ENCODE results near the gene CYP4F8.
A peak's percentile ranks its signal among the peaks of the same experiment; 100 is the strongest.

CYP4F8 gene

GRCh38 chr19:15616627-15617270 is 1.7 kb downstream of the CYP4F8 start:
- no peak for DNase-seq

- DNase-seq = no peak
Measured at GRCh38 chr19:15618321-15618720, 3.3 kb downstream of the CYP4F8 start.

DNA sequence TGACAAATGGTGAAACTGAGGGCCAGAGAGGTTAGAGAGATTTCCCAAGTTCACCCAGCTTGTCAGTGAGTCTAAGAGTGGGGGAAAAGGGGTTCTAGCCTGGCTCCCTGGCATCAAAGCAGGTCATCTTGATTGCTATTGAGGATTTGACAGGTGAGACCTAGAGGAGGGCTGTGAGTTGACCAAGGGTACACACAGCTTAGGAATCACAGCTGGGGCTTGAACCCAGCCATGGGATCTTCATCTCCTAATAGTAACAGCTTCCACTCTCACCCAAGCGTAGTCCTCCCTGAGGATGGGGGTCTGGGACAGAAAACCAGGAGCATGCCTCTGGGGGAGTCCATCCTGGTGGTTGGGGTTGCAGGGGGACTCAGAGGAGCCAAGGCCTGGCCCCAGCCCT is 6.8 kb downstream of the CYP4F8 start:
- no peak for DNase-seq

DNA sequence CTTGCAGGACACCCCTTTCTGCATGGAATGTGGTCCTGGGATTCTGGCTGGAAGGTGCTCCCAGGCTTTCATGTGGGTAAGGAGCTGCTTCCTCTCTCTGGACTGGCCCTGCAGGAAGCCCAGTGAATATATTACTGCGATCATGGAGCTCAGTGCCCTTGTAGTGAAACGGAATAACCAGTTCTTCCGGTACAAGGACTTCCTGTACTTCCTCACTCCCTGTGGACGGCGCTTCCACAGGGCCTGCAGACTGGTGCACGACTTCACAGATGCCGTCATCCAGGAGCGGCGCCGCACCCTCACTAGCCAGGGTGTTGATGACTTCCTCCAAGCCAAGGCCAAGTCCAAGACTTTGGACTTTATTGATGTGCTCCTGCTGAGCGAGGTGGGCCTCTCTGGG is 8.0 kb downstream of the CYP4F8 start:
- no peak for DNase-seq

GRCh38 chr19:15623711-15624318 is 8.8 kb downstream of the CYP4F8 start:
- DNase-seq = no peak

DNA sequence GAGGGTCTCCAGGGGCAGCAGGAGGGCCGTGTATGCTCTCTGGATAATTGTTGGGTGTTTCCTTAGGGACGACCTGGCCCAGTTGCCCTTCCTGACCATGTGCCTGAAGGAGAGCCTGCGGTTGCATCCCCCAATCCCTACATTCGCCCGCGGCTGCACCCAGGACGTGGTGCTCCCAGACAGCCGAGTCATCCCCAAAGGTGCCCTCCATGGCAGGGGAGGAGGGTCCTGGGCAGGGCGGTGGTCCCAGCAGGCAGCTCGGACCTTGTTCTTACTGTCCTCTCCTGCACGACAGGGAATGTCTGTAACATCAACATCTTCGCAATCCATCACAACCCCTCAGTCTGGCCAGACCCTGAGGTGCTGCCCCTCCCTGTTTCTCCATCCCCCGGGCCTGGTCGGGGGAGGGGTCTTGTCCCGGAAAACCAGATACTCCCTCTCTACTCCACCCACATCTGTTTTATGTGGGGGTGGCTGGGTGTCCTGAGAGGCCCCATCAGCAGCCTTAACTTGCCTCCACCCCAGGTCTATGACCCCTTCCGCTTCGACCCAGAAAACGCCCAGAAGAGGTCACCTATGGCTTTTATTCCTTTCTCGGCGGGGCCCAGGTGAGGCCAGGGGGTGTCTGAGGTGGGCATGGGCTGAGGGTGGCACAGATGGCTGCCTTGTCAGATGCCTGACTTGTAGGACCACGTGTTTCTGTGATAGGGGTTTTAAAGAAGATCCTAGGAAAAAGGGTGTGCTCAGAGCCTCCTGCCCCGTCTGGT is 13.4 kb downstream of the CYP4F8 start:
- no peak for DNase-seq

DNA sequence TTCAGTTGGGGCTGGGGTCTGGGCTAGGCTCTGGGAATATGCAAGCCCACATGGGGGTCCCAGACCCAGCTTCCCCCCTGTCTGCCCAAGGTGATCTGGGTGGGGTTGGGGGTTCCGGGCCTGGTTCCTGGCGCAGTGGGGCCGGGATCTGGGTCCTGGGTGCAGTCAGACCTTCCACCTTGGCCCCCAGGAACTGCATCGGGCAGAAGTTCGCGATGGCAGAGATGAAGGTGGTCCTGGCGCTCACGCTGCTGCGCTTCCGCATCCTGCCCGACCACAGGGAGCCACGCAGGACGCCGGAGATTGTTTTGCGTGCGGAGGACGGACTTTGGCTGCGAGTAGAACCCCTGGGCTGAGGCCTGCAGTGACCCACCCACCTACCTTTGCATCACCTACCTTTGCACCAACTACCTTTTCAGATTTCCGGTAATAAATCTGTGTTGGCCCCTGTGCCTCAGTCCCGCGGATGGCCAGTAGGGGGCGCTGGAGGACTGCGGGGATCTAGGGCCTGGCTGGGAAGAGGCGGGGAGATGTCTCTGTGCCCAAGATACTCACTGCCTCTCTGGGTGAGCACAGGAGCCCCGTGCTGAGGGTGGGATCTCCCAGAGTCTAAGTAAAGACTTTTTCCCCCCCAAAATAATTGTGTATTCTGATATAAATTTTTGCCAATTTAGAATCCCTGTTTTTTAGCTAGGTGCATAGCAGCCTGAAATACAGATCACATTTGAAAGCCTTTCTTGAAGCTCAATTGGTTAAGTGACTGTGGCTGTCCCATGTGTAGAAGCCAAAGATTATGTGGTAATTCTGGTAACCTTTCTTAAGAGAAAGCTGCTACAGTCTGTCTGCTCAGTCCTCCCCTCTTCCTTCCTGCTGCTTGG is 14.2 kb downstream of the CYP4F8 start:
- DNase-seq = peak; percentile 20

DNA sequence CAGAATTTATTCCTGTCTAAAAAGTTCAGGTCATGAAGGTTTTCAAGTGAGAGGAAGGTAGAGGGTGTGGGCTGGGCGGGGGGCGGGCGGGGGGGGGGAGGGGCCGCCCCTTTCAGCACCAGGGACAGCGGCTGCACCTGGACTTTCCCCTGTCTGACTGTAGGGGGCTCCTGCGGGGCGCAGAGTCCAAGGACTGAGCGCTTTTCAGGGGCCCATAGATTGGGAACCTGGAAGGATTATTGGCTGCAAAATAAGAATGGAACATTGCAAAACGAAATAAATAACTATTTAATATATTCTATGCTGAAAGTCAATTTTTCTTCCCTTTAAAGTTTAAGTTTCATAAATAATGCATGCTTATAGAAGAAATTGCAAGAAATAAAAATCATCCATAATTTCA is 16.8 kb downstream of the CYP4F8 start:
- no peak for DNase-seq

DNA sequence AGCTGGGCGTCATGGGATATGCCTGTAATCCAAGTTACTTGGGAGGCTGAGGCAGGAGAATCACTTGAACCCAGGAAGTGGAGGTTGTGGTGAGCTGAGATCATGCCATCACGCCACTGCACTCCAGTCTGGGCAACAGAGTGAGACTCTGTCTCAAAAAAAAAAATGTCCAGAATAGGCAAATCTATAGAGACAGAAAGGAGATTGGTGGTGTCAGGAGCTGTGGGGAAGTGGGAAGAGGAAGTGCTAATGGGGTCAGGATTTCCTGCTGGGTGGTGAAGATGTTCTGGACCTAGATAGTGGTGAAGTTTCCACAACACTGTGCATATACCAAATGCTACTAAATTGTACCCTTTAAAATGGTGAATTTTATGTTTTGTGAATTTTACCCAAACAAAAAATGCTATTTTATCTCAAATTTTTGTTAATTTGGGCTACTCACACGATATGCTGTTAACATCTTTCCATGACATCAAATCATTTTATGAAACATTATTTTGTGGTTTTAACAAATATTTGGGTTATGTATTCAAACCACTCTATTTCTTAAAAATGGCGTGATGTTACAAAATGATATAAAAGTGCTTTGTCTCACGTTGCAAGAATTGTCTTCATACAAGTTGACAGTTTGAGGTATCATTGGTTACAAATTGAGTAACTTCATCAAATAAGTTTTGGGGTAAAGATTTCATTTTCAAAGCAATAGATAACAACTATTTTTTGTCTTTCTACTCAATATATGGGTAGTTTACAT is 18.2 kb downstream of the CYP4F8 start:
- no peak for DNase-seq

- DNase-seq = no peak
Measured at GRCh38 chr19:15634105-15634504, 19.1 kb downstream of the CYP4F8 start.

GRCh38 chr19:15635016-15635805 is 20.2 kb downstream of the CYP4F8 start:
- no peak for DNase-seq

DNA sequence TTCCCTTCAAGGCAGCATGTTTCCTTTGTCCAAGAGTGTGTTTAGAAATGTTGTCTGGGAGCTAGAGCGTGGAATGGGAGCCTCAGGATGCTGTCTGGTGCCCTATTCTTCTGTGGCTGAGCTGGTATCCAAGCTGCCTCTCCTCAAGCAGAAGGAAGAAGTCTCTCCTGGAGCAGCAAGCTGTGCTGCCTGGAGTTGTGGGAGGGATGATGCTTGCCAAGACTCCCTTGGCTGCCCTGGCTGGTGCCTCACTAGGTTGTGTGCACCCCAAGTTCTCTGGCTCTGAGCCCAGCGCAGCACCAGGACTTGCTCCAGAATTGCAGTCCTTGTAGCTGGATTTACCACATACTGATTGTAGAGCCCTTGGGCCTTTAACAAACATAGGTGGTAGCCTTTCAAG is 21.0 kb downstream of the CYP4F8 start:
- no peak for DNase-seq

- DNase-seq = no peak
Measured at GRCh38 chr19:15639596-15639995, 24.6 kb downstream of the CYP4F8 start.

- DNase-seq = no peak
Measured at GRCh38 chr19:15640294-15640903, 25.4 kb downstream of the CYP4F8 start, which contains the start of gene CYP4F3. TSS of gene CYP4F3 (plus strand) at chr19:15640897. CDS start at chr19:15641416, 519 bp downstream.

DNA sequence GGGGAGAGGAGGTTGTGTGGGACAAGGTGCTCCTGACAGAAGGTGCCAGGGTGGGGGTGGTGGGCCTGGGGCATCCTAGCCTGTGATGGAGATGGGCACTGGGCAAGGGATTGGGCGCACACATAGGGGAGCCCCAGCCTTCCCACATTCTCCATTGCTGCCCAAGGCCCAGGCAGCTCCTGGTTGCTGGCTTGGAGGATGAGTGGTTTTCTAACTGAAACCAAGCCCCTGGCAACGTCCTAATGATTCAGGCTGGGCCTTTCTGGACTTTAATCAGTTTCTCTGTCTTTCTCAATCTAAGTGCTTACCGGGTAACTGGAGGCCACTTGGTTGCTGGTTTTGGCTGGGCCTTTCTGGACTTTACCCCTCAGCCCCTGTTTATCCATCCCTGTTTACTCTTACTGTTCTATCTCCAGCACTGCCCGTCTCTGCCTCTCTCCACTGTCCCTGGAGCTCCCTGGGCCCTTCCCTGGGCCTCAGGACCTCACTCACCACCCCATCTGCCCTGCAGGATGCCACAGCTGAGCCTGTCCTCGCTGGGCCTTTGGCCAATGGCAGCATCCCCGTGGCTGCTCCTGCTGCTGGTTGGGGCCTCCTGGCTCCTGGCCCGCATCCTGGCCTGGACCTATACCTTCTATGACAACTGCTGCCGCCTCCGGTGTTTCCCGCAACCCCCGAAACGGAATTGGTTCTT is 26.0 kb downstream of the CYP4F8 start:
- no peak for DNase-seq

- DNase-seq = no peak
Measured at GRCh38 chr19:15641901-15642491, 27.0 kb downstream of the CYP4F8 start.

DNA sequence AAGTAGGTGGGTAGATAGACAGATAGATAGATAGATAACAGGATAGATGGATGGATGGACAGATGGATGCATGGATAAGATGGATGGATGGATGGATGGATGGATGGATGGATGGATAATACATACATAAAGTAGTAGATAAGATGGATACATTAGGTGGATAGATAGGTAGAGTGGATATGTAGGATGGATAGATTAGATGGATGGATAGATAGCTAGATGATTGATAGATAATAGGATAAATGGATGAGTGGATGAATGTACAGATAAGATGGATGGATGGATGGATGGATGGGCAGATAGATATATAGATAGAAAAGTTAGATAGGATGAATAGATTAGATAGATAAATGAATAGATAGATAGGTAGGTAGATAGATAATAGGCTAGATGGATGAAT is 27.8 kb downstream of the CYP4F8 start:
- no peak for DNase-seq

DNA sequence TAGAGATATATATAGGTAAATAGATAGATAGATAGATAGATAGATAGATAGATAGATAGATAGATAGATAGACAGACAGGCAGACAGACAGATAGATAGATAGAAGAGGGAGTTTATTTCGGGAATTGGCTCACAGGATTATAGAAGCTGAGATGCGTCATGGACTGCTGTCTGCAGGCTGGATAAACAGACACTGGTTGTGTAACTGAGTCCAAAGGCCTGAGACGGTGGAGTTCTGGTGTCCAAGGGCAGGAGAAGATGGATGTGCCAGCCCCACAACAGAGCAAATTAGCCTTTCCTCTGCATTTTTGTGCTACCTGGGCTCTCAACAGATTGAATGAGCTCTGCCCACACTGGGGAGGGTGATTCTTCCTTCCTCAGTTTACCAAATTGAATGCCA is 28.4 kb downstream of the CYP4F8 start:
- DNase-seq = no peak

DNA sequence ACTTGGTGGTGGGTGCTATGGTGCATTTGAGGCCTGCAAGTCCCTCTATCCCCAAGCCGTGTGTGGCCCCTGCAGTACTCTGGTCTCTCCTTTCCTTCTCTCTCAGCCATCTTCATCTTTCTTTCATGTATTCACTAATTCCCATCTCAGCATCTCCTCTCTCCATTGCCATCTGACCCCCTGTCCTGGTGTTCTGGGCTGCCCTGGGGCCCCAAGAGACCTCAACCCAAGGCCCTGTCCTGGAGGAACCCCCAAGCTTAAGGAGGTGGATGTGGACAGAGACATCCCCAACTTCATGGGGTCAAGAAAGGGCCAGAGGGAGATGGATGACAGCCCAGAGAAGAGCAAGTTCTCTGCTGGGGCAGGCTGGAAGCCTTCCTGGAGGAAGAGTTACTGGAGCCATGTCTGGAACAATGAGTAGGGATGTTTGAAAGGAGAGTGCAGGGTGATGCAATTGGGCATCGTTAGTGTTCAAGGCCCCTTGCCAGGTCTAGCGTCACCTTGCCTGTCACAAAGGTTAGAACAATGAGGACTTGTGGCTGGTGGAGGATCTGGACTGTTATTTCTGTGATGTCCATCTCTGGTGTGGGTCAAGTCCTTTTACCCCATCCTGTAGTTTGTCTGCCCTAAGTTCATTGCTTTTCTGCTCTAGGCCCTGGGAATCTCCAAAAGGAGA is 29.2 kb downstream of the CYP4F8 start:
- no peak for DNase-seq

Measured in fibroblast of skin of right quadriceps (primary cell).